Fibroblast of mammary gland (primary cell): ENCODE results near the gene FGL2.
"Not testable (repeated sequence)": the region's sequence is repeated elsewhere in the genome, so short reads cannot be mapped to it uniquely, and the experiment has no call there.

Experiments used
- DNase-seq: peaks from one replicate; pipeline ENCODE4 v3.0.0-alpha.2; 2010; ENCODE audit warnings: low read depth
- H3K4me3 ChIP-seq: 2 replicates; pipeline ENCODE4 v1.5.1; 2011; ENCODE audit warnings: low read depth, mild to moderate bottlenecking, low read length, moderate library complexity; ENCODE audit not compliant: control insufficient read depth
- TF ChIP-seq, protein P1 (sequence below): conservative IDR thresholded peaks from 2 replicates; pipeline ENCODE4 v1.5.1; 2011; ENCODE audit warnings: low read depth, low read length, inconsistent platforms; ENCODE audit not compliant: control insufficient read depth, insufficient read depth

The FGL2 gene

DNA sequence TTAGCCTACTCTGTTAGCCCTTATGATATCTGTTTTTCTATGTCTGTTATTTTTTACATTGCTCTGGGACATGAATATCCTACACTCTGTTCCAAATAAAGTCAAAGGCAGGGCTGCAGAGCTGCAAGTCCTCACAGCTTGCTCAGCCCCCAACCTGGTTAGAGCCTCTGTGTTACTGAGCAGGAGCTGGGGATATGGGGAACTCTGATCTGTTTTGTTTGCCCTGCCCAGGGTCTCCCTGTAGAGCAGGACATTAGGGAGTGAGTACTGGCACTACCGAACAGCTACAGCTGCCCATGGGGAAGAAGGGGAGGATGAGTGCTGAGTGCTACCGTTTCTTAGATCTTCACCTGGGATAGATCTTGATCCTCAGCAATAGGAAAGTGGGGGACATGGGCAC lies 32.8 kb upstream of the FGL2 start:
- TF ChIP-seq, protein P1, sequence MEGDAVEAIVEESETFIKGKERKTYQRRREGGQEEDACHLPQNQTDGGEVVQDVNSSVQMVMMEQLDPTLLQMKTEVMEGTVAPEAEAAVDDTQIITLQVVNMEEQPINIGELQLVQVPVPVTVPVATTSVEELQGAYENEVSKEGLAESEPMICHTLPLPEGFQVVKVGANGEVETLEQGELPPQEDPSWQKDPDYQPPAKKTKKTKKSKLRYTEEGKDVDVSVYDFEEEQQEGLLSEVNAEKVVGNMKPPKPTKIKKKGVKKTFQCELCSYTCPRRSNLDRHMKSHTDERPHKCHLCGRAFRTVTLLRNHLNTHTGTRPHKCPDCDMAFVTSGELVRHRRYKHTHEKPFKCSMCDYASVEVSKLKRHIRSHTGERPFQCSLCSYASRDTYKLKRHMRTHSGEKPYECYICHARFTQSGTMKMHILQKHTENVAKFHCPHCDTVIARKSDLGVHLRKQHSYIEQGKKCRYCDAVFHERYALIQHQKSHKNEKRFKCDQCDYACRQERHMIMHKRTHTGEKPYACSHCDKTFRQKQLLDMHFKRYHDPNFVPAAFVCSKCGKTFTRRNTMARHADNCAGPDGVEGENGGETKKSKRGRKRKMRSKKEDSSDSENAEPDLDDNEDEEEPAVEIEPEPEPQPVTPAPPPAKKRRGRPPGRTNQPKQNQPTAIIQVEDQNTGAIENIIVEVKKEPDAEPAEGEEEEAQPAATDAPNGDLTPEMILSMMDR = no peak
- no peak for DNase-seq
- no peak overlapping the region for H3K4me3 ChIP-seq

- H3K4me3 ChIP-seq, DNase-seq: not testable (repeated sequence)
Observed at GRCh38 chr7:77228795-77229194, 29.2 kb upstream of the FGL2 start.

GRCh38 chr7:77226357-77226839 lies 26.8 kb upstream of the FGL2 start:
- TF ChIP-seq, protein P1 = no peak
- peak; percentile 8 for DNase-seq
- H3K4me3 ChIP-seq = no peak overlapping the region

- no peak for DNase-seq
- no peak overlapping the region for H3K4me3 ChIP-seq
- TF ChIP-seq, protein P1 = no peak
Observed at GRCh38 chr7:77223261-77223660, 23.6 kb upstream of the FGL2 start.

DNA sequence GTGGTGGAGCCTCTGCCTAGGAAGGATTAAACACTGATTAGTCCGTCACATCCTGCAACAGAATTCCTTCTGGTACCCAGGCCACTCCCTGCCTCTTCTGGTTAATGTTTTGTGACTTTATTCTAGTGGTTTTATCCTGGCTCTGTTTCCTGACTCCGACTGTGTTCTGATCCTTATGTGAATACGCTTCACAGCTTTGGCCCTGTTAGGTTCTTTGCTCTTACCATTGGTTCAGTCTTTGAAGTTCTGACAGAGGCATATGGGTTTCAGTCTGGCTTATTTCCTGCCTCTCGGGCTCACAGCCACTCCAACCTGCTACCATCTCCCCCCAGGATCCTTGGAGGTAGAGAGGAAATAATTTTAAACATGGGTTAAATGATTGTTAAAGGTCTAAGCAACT lies 23.2 kb upstream of the FGL2 start:
- TF ChIP-seq, protein P1 = no peak
- H3K4me3 ChIP-seq = no peak overlapping the region
- no peak for DNase-seq

- TF ChIP-seq, protein P1 = no peak
- H3K4me3 ChIP-seq = no peak overlapping the region
- no peak for DNase-seq
Observed at GRCh38 chr7:77222065-77222464, 22.4 kb upstream of the FGL2 start.

DNA sequence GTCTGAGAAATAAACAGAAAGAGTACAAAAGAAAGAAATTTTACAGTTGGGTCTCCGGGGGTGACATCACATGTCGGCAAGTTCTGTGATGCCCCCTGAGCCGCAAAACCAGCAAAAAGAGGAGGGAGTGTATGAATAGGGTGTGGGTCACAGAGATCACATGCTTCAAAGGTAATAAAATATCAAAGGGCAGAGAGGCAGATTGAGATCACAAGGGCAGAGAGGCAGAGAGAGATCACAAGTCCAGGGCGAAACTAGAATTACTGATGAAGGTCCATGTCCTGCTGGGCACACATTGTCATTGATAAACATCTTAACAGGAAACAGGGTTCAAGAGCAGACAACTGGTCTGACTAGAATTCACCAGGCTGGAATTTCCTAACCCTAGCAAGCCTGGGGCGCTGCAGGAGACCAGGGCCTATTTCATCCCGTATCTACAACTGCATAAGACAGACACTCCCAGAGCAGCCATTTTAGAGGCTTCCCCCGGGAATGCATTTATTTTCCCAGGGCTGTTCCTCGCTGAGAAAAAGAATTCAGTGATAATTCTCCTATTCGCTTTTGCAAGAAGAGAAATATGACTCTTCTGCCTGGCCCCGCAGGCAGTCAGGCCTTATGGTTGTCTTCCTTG lies 20.2 kb upstream of the FGL2 start:
- not testable (repeated sequence) for DNase-seq, H3K4me3 ChIP-seq

DNA sequence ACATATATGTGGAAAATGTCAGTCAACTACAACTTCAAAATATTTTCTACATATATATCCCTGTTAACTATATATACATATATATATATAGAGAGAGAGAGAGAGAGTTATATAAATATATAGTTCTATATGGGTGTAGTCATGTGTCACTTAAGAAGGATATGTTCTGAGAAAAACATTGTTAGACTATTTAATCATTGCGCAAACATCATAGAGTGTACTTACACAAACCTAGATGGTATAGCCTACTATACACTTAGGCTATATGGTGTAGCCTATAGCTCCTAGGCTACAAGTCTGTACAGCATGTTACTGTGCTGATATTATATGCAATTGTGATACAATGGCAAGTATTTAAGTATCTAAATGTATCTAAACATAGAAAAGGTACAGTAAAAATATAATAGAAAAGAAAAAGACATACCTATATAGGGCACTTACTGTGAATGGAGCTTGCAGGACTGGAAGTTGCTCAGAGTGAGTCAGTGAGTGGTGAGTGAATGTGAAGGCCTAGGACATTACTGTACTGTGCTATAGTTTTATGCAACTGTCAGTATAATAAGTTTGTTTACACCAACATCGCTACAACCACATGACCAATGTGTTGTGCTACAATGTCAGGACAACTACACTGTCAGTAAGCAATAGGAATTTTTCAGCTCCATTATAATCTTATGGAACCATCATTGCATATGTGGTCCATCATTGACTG lies 18.0 kb upstream of the FGL2 start:
- TF ChIP-seq, protein P1 = no peak
- peak; percentile 48 for DNase-seq
- H3K4me3 ChIP-seq = no peak overlapping the region
